GM12874 (cell line): ENCODE measurements around the gene LRRN2.

Source experiments
- TF ChIP-seq, protein P1 (sequence below): IDR thresholded peaks from 2 replicates; pipeline ENCODE4 v1.5.1; 2011; ENCODE audit warnings: low read depth, mild to moderate bottlenecking, control low read depth, low read length, moderate library complexity; ENCODE audit not compliant: insufficient read depth

Gene LRRN2

DNA sequence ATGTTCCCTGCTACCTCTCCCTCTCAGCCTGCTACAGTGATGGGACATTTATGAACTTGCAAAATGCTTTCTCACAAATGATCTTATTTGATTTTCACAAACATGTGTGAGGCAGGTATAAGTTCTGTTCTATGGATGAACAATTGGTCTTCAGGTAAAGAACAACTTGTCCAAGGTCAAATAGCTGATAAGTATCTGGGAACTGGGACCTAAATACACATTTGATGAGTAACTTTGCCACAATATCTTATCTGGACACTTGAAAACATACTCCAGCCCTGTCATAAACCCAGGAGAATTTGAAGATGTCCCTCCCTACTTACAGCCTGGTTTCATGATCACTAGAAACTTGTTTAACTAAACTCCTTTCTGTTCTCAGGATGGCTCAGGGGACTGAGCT is 23.0 kb downstream of the LRRN2 start:
- TF ChIP-seq, protein P1, sequence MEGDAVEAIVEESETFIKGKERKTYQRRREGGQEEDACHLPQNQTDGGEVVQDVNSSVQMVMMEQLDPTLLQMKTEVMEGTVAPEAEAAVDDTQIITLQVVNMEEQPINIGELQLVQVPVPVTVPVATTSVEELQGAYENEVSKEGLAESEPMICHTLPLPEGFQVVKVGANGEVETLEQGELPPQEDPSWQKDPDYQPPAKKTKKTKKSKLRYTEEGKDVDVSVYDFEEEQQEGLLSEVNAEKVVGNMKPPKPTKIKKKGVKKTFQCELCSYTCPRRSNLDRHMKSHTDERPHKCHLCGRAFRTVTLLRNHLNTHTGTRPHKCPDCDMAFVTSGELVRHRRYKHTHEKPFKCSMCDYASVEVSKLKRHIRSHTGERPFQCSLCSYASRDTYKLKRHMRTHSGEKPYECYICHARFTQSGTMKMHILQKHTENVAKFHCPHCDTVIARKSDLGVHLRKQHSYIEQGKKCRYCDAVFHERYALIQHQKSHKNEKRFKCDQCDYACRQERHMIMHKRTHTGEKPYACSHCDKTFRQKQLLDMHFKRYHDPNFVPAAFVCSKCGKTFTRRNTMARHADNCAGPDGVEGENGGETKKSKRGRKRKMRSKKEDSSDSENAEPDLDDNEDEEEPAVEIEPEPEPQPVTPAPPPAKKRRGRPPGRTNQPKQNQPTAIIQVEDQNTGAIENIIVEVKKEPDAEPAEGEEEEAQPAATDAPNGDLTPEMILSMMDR: no peak

DNA sequence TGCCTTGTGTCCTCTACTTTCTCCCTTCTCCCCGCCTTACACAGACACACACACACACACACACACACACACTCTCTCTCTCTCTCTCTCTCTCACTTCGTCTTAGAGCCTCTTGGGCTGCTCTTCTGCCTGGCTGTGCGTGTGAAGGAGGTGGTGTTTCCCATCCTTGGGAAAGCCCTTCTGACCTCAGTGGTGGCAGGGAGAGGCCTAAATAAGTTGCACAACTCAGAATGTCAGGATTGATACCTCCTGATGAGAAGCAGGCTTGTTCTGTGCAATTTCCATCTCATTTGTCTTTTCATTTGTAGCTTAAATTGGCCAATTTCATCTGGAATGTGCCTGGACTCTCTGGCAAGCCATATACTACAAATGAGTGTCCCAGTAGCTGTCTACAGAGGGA is 25.0 kb downstream of the LRRN2 start:
- TF ChIP-seq, protein P1: no peak

DNA sequence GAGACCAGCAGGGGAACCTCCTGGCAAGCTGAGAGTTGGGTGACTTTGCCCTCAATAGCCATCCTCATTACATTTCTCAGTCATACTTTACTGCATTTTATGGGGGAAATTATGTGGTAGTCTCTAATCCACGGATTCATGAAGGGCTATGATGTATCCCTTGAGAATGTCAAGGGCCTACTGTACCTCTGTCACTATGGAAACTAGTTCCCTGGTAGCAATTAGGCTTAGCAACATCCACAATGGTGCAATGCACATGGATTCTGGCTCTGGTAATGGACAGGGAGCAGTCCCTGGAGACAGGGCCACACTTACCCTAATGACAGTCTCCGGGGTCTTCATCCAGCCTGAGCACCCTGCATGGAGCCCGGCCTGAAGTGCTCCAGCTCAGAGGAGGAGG is 26.5 kb downstream of the LRRN2 start:
- TF ChIP-seq, protein P1: no peak

DNA sequence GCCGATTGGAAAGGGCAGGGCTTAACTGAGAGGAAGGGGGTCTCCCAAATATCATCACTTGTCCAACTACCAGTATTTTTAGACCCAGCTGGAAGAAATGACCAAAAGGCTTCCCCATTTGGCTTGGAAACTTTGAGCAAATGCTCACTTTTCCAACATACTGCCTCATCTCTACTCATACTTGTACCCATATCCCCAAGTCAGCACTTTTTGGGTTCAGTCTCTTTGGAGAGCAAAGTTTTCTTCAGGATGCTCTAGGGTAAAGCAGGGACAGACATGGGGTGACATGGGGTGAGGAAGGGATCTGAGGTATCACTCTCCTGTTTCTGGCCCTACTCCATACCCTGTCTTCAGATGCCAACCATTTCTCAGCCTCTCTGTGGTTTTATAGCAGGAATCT is 27.2 kb downstream of the LRRN2 start:
- TF ChIP-seq, protein P1: no peak

DNA sequence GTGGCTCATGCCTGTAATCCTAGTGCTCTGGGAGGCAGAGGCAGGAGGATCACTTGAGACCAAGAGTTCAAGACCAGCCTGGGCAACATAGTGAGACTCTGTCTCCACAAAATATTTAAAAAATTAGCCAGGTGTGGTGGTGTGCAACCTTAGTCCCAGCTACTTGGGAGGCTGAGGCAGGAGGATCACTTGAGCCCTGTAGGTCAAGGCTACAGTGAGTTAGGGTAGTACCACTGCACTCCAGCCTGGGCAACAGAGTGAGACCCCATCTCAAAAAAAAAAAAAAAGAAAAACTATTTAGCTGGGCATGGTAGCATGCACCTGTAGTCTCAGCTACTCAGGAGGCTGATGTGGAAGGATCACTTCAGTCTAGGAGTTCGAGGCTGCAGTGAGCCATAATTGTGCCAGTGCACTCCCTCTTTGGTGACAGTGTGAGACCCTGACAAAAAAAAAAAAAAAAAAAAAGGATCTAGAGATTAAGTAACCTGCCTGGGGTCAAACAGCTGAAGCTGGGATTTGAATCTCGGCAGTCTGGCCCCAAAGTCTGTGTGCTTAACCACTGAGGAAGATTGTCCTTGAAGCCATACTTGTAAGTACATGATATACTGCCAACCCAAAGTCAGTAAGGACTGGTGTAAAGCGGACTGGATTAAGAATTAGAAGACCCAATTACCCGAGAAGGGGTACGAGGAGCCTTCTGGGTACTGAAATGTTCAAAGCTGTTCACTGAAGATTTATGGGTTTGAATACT is 31.8 kb downstream of the LRRN2 start:
- TF ChIP-seq, protein P1: no peak

DNA sequence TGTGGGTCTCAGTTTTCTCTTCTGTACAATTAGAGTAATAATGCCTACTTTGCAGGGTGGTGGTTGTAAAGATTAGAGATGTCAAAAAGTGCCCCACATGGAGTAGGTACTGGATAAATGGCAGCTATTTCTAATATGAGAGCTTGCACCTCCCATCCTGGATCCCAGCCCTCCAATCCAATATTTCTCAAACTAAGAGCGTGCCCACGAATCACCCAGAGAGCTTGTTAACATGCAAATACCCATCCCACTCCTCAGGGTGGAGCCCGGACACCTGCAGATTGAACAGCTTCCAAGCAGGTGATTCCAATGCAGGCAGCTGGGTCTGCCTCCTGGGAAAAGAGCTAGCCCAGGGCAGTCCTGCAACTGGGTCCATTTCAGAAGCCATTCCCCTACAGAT is 33.0 kb downstream of the LRRN2 start:
- TF ChIP-seq, protein P1: no peak

DNA sequence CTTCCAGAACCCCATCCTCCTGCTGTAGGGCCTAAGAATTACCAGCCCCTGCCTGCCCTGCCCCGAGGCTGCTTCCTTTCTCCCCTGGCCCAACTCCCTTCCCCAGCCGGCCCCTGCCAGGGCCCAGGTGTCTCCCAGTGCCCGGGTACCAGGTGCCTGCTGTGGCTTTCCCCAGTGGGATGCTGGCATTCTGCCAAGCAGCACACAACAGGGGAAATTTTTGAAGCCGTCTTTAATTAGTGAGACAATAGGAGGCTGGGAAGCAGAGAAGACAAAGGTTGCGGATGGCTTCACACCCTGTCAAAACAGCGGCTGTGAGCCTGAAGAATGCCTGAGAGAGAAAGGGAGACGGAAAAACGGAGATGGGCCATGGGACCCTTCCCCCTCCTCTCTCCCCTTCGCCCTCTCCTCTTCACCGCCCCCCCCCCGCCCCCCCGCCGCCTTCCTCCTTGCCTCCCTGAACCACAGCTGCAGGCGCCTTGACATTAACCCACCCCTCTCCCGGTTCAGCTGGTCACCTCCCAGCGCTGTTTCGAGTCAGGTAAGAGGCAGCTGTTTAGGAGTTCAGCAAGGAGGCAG is 33.6 kb downstream of the LRRN2 start:
- TF ChIP-seq, protein P1: no peak
